HepG2 (cell line): Measurements from ENCODE around the gene IL3RA. TPM values are rescaled to one million over a fixed set of nuclear protein-coding genes. Genes with fewer than 3 reads are reported as not detected.
A peak's percentile ranks its signal among the peaks of the same experiment; 100 is the strongest.

ENCODE experiments used
- AKAP8 ChIP-seq: sonication (generic); formaldehyde crosslinking; IDR thresholded peaks from 2 replicates; pipeline ENCODE4 v1.5.1; 2020; ENCODE audit warnings: mild to moderate bottlenecking, missing genetic modification reagents
- ATM ChIP-seq: fragments of 450-650 bp; IDR thresholded peaks from 2 replicates; pipeline ENCODE4 v1.7.1; 2017; ENCODE audit warnings: mild to moderate bottlenecking, borderline replicate concordance
- CHCHD3 ChIP-seq: sonication (generic); formaldehyde crosslinking; IDR thresholded peaks from 2 replicates; pipeline ENCODE4 v1.8.0; 2022; ENCODE audit warnings: mild to moderate bottlenecking, missing genetic modification reagents, moderate library complexity
- EP300 ChIP-seq, 3 experiments: sonication (generic) in 1 of 3; formaldehyde crosslinking in 1 of 3; IDR thresholded peaks; 2 replicates each; pipeline versions ENCODE4 v1.5.1 to v1.6.1; 2011 to 2020; ENCODE audit warnings: low read depth in 2 of 3, low read length in 2 of 3, borderline replicate concordance in 1 of 3, improper control_type of control experiment in 1 of 3, mild to moderate bottlenecking in 1 of 3, missing genetic modification reagents in 1 of 3, moderate library complexity in 1 of 3
- HOXA9 ChIP-seq: sonication (generic); formaldehyde crosslinking; IDR thresholded peaks from 2 replicates; pipeline ENCODE4 v1.8.1; 2022; ENCODE audit warnings: missing genetic modification reagents, mild to moderate bottlenecking, moderate library complexity, borderline replicate concordance
- IRF2 ChIP-seq: IDR thresholded peaks from 2 replicates; pipeline ENCODE4 v1.6.1; 2018; ENCODE audit warnings: missing genetic modification reagents, missing compliant biosample characterization
- NCOA2 ChIP-seq: sonication (generic); formaldehyde crosslinking; IDR thresholded peaks from 2 replicates; pipeline ENCODE4 v1.8.0; 2022; ENCODE audit warnings: inconsistent platforms
- NCOA5 ChIP-seq: sonication (generic); formaldehyde crosslinking; IDR thresholded peaks from 2 replicates; pipeline ENCODE4 v1.4.0; 2020; ENCODE audit warnings: missing genetic modification reagents
- NFIB ChIP-seq: sonication (generic); formaldehyde crosslinking; IDR thresholded peaks from 2 replicates; pipeline ENCODE4 v1.9.0; 2021; ENCODE audit warnings: missing genetic modification reagents, mild to moderate bottlenecking, borderline replicate concordance
- NFKBIZ ChIP-seq: IDR thresholded peaks from 2 replicates; pipeline ENCODE4 v1.6.1; 2018; ENCODE audit warnings: missing genetic modification reagents, missing compliant biosample characterization
- PCBP1 ChIP-seq: fragments of 200-400 bp; formaldehyde crosslinking; IDR thresholded peaks from 2 replicates; pipeline ENCODE4 v1.6.1; 2017; ENCODE audit warnings: mild to moderate bottlenecking, low read depth, low read length, borderline replicate concordance
- POGZ ChIP-seq: sonication (generic); formaldehyde crosslinking; IDR thresholded peaks from 2 replicates; pipeline ENCODE4 v1.4.0; 2020; ENCODE audit warnings: mild to moderate bottlenecking, missing genetic modification reagents
- POLR2G ChIP-seq: fragments of 200-400 bp; formaldehyde crosslinking; IDR thresholded peaks from 2 replicates; pipeline ENCODE4 v1.6.1; 2018; ENCODE audit warnings: mild to moderate bottlenecking, low read depth, low read length, moderate library complexity
- ZNF543 ChIP-seq: sonication (generic); formaldehyde crosslinking; IDR thresholded peaks from 2 replicates; pipeline ENCODE4 v1.4.0; 2020; ENCODE audit warnings: mild to moderate bottlenecking, missing genetic modification reagents
- ZNF616 ChIP-seq: sonication (generic); formaldehyde crosslinking; IDR thresholded peaks from 2 replicates; pipeline ENCODE4 v1.5.0; 2020; ENCODE audit warnings: low read depth, mild to moderate bottlenecking, missing genetic modification reagents
- polyA plus RNA-seq, 8 experiments: library from polyadenylated mRNA; depleted of rRNA in 3 of 8; stranded (reverse) in 7 of 8; unstranded in 1 of 8; fragments of >200 nt; fragmentation: Illumina TruSeq in 4 of 8; extraction: Trizol in 4 of 8; gene quantifications; 2 replicates each; pipeline versions ENCODE4 v1.2.1 to v1.2.3, GENCODE V29; 2011 to 2016; ENCODE audit warnings: low read depth in 4 of 8, missing spikeins in 1 of 8, mixed read lengths in 1 of 8; ENCODE audit not compliant: insufficient read depth in 1 of 8
- total RNA-seq, 5 experiments: library from RNA; depleted of rRNA; stranded (reverse); fragments of >200 nt; fragmentation: Illumina TruSeq; extraction: Trizol; gene quantifications; 2 replicates each; pipeline ENCODE4 v1.2.3, GENCODE V29; 2016; ENCODE audit warnings: low read depth in 1 of 5
- TF ChIP-seq, protein P1 (sequence below): sonication (generic); formaldehyde crosslinking; IDR thresholded peaks from 2 replicates; pipeline ENCODE4 v1.5.1; 2020; ENCODE audit warnings: missing genetic modification reagents, mild to moderate bottlenecking, borderline replicate concordance
- TF ChIP-seq, protein P2 (sequence below): sonication (generic); formaldehyde crosslinking; IDR thresholded peaks from 2 replicates; pipeline ENCODE4 v1.4.0; 2020; ENCODE audit warnings: missing genetic modification reagents, mild to moderate bottlenecking, borderline replicate concordance
- TF ChIP-seq, protein P3 (sequence below): IDR thresholded peaks from 2 replicates; pipeline ENCODE4 v1.6.1; 2016
- TF ChIP-seq, protein P4 (sequence below): sonication (generic); formaldehyde crosslinking; IDR thresholded peaks from 2 replicates; pipeline ENCODE4 v1.4.0; 2020; ENCODE audit warnings: missing genetic modification reagents, borderline replicate concordance

Gene IL3RA
- total and polyA plus RNA-seq, 2 of the 13 experiments (the other 11 are each of a cell fraction or from before 2014, with no cell fraction given): not detected

DNA sequence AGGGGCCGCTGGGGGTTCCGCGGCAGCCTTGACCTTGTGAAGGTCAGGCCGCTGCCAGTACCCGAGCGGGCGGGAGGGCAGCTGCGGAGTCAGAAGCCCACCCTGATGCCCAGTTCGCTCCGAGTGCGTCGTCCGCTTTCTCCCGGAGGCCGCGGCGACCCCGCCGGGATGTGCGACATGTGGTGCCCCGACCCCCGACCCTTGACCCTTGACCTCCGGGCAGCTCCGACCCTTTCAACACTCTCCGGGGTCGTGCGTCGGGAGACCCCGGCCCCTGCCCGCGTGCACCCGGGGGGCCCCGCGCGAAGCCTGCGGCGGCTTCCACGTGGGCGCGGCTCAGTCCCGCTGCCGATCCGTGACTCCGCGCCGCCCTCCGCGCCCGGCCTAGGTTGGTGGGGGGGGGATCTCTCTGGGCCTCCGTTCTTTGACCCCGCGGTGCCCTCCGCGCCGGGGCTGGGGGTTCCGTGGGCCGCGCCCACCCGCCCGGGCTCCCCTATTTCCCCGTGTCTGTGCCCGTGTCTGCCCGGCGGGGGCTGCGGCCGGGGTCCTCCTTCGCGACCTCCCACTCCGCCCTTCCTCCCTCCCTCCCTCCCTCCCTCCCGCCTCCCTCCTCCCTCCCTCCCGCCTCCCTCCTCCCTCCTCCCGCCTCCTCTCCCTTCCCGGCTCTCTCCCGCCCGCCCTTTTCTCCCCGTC lies 55.9 kb downstream of the IL3RA start (continued):
- TF ChIP-seq, protein P1, sequence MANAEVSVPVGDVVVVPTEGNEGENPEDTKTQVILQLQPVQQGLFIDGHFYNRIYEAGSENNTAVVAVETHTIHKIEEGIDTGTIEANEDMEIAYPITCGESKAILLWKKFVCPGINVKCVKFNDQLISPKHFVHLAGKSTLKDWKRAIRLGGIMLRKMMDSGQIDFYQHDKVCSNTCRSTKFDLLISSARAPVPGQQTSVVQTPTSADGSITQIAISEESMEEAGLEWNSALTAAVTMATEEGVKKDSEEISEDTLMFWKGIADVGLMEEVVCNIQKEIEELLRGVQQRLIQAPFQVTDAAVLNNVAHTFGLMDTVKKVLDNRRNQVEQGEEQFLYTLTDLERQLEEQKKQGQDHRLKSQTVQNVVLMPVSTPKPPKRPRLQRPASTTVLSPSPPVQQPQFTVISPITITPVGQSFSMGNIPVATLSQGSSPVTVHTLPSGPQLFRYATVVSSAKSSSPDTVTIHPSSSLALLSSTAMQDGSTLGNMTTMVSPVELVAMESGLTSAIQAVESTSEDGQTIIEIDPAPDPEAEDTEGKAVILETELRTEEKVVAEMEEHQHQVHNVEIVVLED (CRISPR knock-in tag): peak; percentile 19; the same call in 1 of the 2 replicates
- TF ChIP-seq POLR2G (peak; percentile 78), PCBP1 (peak; percentile 53; the same call in 1 of the 2 replicates), CHCHD3 (CRISPR knock-in tag) (no peak; the same call in 1 of the 2 replicates), IRF2 (CRISPR knock-in tag) (no peak), NFKBIZ (CRISPR knock-in tag) (no peak), ZNF616 (CRISPR knock-in tag) (0 out of 2 replicates have a peak, but pooled peaks have one; percentile 23), HOXA9 (CRISPR knock-in tag) (no peak), ZNF543 (CRISPR knock-in tag) (0 out of 2 replicates have a peak, but pooled peaks have one; percentile 1), NCOA2 (CRISPR knock-in tag) (no peak; the same call in 1 of the 2 replicates), ATM (no peak), AKAP8 (CRISPR knock-in tag) (no peak), NFIB (CRISPR knock-in tag) (no peak), NCOA5 (CRISPR knock-in tag) (0 out of 2 replicates have a peak, but pooled peaks have one; percentile 38), EP300 (IDR thresholded peaks at IDR 0.05; ENCODE audit: low read depth in 2 of 2, low read length in 2 of 2) (peak in 1 of 2 experiments; percentile 11; a peak in 1 of 4 replicates), EP300 (CRISPR knock-in tag; IDR thresholded peaks at IDR 0.05; ENCODE audit: borderline replicate concordance) (no peak; the same call in 1 of the 2 replicates), POGZ (CRISPR knock-in tag) (no peak)
- TF ChIP-seq, protein P2, sequence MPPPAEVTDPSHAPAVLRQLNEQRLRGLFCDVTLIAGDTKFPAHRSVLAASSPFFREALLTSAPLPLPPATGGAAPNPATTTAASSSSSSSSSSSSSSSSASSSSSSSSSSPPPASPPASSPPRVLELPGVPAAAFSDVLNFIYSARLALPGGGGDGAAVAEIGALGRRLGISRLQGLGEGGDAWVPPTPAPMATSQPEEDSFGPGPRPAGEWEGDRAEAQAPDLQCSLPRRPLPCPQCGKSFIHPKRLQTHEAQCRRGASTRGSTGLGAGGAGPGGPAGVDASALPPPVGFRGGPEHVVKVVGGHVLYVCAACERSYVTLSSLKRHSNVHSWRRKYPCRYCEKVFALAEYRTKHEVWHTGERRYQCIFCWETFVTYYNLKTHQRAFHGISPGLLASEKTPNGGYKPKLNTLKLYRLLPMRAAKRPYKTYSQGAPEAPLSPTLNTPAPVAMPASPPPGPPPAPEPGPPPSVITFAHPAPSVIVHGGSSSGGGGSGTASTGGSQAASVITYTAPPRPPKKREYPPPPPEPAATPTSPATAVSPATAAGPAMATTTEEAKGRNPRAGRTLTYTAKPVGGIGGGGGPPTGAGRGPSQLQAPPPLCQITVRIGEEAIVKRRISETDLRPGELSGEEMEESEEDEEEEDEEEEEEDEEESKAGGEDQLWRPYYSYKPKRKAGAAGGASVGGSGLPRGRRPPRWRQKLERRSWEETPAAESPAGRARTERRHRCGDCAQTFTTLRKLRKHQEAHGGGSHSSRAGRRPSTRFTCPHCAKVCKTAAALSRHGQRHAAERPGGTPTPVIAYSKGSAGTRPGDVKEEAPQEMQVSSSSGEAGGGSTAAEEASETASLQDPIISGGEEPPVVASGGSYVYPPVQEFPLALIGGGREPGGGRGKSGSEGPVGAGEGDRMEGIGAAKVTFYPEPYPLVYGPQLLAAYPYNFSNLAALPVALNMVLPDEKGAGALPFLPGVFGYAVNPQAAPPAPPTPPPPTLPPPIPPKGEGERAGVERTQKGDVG (CRISPR knock-in tag): no peak; the same call in 1 of the 2 replicates
- TF ChIP-seq, protein P3, sequence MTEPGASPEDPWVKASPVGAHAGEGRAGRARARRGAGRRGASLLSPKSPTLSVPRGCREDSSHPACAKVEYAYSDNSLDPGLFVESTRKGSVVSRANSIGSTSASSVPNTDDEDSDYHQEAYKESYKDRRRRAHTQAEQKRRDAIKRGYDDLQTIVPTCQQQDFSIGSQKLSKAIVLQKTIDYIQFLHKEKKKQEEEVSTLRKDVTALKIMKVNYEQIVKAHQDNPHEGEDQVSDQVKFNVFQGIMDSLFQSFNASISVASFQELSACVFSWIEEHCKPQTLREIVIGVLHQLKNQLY (CRISPR knock-in tag): no peak
- TF ChIP-seq, protein P4, sequence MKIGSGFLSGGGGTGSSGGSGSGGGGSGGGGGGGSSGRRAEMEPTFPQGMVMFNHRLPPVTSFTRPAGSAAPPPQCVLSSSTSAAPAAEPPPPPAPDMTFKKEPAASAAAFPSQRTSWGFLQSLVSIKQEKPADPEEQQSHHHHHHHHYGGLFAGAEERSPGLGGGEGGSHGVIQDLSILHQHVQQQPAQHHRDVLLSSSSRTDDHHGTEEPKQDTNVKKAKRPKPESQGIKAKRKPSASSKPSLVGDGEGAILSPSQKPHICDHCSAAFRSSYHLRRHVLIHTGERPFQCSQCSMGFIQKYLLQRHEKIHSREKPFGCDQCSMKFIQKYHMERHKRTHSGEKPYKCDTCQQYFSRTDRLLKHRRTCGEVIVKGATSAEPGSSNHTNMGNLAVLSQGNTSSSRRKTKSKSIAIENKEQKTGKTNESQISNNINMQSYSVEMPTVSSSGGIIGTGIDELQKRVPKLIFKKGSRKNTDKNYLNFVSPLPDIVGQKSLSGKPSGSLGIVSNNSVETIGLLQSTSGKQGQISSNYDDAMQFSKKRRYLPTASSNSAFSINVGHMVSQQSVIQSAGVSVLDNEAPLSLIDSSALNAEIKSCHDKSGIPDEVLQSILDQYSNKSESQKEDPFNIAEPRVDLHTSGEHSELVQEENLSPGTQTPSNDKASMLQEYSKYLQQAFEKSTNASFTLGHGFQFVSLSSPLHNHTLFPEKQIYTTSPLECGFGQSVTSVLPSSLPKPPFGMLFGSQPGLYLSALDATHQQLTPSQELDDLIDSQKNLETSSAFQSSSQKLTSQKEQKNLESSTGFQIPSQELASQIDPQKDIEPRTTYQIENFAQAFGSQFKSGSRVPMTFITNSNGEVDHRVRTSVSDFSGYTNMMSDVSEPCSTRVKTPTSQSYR: peak; percentile 27; the same call in 1 of the 2 replicates
